Measurements from ENCODE around the gene TAL1.

Gene TAL1

GRCh38 chr1:47174656-47175020 is 57.4 kb downstream of the TAL1 start:
- no peak for DNase-seq (ENCODE audit: low spot score)

GRCh38 chr1:47172782-47173181 is 59.2 kb downstream of the TAL1 start:
- DNase-seq (ENCODE audit: low spot score), result no peak

All from putamen (tissue), 1 donor.